Activated CD4-positive, alpha-beta T cell treated with anti-CD3 and anti-CD28 coated beads, Interleukin-2, amount 50 U/mL, for 16 hours (primary cell): ENCODE measurements around the gene PTGDS.
A peak's percentile ranks its signal among the peaks of the same experiment; 100 is the strongest.

Source experiments
- DNase-seq: peaks from one replicate; pipeline ENCODE4 v3.0.0-alpha.2; 2020

The PTGDS gene

GRCh38 chr9:136974817-136975535, 2.3 kb upstream of the PTGDS start:
- no peak for DNase-seq

- peak; percentile 30 for DNase-seq
Measured at GRCh38 chr9:136975644-136976043, 1.7 kb upstream of the PTGDS start.

GRCh38 chr9:136977649-136978072, 357 bp downstream of the PTGDS start:
- no peak for DNase-seq

GRCh38 chr9:136978073-136978864, 965 bp downstream of the PTGDS start:
- peak; percentile 64 for DNase-seq

DNA sequence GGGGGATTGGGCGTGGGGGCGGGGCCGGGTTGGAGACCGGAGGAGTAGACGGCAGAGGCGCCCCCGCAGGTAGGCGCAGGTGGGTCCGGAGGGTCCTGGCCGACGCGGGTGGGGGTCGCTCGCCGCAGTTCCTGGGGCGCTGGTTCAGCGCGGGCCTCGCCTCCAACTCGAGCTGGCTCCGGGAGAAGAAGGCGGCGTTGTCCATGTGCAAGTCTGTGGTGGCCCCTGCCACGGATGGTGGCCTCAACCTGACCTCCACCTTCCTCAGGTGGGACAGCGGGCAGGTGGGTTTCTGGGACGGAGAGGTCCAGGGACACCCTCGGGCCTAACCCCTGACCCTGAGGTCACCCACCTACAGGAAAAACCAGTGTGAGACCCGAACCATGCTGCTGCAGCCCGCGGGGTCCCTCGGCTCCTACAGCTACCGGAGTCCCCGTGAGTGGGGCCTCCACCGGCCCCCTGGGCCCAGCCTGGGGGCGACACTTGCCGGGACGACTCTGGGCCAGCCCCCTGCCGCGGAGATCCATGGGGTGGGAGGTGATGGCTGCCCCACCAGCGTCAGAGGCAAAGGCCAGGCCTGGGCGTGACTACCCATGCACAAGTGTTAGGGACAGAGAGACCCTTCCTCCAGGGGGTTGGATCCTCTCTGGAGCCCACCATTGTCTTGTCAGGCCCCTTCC, 1.7 kb downstream of the PTGDS start:
- DNase-seq, result no peak

DNA sequence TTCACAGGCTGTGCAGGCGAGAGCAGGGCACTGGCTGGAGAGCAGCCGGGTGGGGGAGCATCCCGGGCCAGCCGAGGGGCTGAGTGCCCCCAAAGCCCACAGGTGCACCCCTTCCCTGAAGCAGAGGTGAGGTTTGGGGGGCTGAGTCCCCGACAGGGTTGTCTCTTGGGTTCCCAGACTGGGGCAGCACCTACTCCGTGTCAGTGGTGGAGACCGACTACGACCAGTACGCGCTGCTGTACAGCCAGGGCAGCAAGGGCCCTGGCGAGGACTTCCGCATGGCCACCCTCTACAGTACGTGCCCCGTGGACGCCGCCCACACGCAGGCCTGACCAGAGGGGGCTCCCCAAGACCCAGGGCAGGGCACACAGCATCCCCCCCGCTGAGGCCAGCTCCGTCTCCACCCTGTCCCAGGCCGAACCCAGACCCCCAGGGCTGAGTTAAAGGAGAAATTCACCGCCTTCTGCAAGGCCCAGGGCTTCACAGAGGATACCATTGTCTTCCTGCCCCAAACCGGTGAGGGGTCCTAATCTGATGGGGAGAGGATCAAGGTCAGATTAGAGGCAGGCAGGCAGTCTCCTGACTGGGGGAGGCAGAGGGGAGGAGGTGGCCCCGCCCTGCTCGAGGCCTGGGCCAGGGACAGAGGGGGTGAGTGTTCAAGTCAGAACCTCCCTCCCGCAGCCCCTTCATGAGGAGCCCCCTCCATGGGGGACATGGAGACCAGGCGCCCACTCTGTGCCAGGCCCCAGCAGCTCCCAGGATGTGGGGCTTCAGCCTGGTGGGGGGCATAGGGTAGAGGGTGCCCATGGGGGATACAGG, 2.7 kb downstream of the PTGDS start:
- DNase-seq, result no peak

GRCh38 chr9:136980669-136981478, 3.6 kb downstream of the PTGDS start:
- no peak for DNase-seq

GRCh38 chr9:136981588-136982231, 4.4 kb downstream of the PTGDS start:
- DNase-seq, result no peak

- DNase-seq, result no peak
Measured at GRCh38 chr9:136982232-136983051, 5.1 kb downstream of the PTGDS start, which contains the start of gene LCNL1. Gene LCNL1 (plus strand): TSS chr9:136982993. CDS start chr9:136983587, 594 bp downstream.

- DNase-seq, result no peak
Measured at GRCh38 chr9:136983167-136983566, 5.9 kb downstream of the PTGDS start.

DNA sequence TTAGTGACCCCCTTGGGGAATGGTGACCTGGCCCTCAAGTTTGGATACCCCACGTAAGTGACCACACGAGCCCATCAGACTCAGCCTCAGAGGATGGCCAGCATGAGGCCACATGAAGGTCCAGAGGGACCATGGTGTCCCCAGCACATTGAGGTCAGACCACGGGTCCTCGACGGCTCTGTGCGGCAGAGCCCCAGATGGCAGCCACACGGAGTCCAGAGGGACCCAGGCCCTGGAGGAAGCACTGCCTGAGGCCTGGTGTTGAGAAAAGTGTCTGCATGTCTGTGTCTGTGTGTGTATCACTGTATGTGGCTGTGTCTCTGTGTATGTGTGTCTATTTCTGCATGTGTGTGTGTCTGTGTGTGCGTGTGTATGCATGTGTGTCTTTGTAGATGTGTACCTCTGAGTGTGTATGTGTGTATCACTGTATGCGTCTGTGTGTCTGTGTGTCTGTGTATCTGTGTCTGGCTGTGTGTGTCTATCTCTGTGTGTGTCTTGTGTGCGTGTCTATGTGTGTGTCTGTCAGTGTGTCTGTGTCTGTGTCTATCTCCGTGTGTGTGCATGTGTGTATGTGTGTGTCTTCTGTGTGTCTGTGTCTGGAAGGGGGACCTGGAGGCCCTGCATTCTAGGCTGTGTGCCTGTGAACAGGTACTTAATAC, 6.5 kb downstream of the PTGDS start:
- no peak for DNase-seq

DNA sequence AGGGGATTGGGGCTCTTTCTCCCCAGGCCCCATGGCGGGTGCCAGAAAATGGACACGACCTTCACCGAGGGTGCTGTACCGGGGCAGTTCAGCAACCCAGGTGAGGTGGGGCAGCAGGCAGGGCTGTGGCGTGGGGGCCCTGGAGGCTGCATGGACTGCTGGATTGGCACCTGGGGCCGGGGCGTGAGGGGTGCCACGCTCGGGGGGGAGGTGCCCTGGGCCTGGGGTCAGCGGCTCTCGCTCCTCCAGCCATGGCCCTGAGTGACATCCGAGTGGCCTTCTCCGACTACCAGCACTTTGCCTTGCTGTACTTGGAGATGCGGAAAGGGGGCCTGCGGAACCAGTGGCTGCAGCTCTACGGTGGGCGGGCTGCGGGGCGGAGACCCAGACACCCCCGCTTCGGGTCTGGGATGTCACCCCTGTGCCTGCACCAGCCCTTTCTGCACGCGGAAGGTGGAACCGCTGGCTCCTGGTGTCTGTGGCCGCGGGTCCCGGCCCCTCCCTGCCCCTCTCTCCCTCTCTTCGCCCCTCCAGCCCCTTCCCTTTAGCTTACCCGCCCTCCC, 7.2 kb downstream of the PTGDS start:
- no peak for DNase-seq

GRCh38 chr9:136985027-136985602, 7.8 kb downstream of the PTGDS start:
- DNase-seq, result no peak

DNA sequence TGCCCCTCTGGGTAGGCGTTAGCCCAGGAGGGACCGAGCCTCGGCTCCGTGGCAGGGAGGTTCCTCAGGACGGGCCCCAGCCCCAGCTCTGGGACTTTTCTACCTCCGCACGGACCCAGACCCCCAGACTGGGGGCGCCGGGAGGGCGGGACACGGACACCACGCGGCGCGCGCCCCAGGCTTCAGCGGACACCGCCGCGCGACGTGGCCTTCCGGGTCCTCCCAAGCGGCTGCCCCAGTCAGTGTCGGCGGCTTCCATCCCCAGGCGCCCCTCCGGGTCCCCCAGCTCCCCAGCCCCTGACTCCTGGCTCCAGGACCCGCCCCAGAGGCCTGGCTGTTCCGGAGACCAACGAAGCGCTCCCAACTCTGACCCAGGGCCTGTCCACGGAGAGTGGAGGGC, 8.5 kb downstream of the PTGDS start:
- DNase-seq, result no peak

GRCh38 chr9:136988872-136989271, 11.6 kb downstream of the PTGDS start:
- no peak for DNase-seq

DNA sequence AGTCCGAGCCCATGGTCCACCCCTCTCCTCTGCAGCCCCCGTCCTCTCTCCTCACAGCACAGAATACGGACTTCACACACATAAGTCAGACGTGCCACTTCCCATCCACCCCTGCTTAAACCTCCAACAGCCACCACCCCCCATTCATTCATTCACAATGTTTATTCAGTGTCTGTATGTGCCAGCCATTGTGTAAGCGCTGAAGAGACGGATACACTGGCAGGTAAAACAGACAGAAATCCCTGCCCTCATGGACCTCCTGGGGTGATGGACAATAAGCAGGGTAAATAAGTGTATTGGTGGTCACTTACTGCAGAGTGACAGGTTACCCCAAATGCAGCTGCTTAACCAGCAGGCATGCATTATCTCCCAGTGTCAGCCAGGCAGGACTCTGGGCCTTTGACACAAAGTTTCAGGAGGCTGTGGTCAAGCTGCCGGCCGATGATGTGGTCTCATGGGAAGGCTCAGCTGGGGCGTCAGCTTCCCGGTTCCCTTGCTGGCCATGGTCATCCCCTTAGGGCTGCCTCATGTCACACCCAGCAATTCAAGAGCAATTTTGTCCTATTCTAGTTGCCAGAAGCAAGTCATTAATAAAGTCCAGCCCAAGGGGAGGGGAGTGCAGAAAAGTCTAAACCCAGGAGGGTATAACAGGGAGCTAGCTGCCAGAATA, 13.1 kb downstream of the PTGDS start:
- DNase-seq, result no peak

- DNase-seq, result peak; percentile 96
Measured at GRCh38 chr9:136991993-136992818, 14.9 kb downstream of the PTGDS start, which contains the start of gene PAXX. Gene PAXX (plus strand): TSS chr9:136992422. CDS start chr9:136992444, 22 bp downstream.
